Activated CD8-positive, alpha-beta T cell treated with anti-CD3 and anti-CD28 coated beads, Interleukin-2, amount 10 ng/mL, durations not matched to agents 7 days and 5 days (primary cell): Measurements from ENCODE around the gene CACNA1I. TPM values are rescaled to one million over a fixed set of nuclear protein-coding genes. Genes with fewer than 3 reads are reported as not detected.
A peak's percentile ranks its signal among the peaks of the same experiment; 100 is the strongest.

Experiments used
- ATAC-seq: fragments of 150-1000 bp; cut with Tn5 transposase; one replicate; pipeline ENCODE4 v1.10.0; 2021; ENCODE audit warnings: moderate library complexity
- CTCF ChIA-PET: fragments of 350-600 bp; sonication (Branson Sonifier 250); formaldehyde crosslinking; loops from one replicate; lab custom pipeline; 2021; ENCODE audit warnings: antibody characterized with exemption; lab: Charles Lee
- POLR2A ChIA-PET: fragments of 350-600 bp; sonication (Branson Sonifier 250); formaldehyde crosslinking; loops from one replicate; lab custom pipeline; 2021; ENCODE audit warnings: antibody characterized with exemption; lab: Charles Lee
- DNase-seq: peaks from one replicate; pipeline ENCODE4 v3.0.0-alpha.2; 2020
- H3K27ac Mint-ChIP-seq: one replicate; pipeline ENCODE4 v1.8.0; 2021; ENCODE audit warnings: mild to moderate bottlenecking, mixed read lengths
- H3K27me3 Mint-ChIP-seq: one replicate; pipeline ENCODE4 v1.8.0; 2021; ENCODE audit warnings: low read depth, mixed read lengths
- H3K36me3 Mint-ChIP-seq: one replicate; pipeline ENCODE4 v1.8.0; 2021; ENCODE audit warnings: low read depth, mixed read lengths
- H3K4me1 Mint-ChIP-seq: one replicate; pipeline ENCODE4 v1.8.0; 2021; ENCODE audit warnings: low read depth, mixed read lengths
- H3K4me3 Mint-ChIP-seq: one replicate; pipeline ENCODE4 v1.8.0; 2021; ENCODE audit warnings: mild to moderate bottlenecking, mixed read lengths
- H3K9me3 Mint-ChIP-seq: one replicate; pipeline ENCODE4 v1.8.0; 2022; ENCODE audit warnings: mixed read lengths; ENCODE audit not compliant: insufficient read depth
- total RNA-seq, 2 experiments: library from RNA; stranded (reverse); gene quantifications; one replicate each; pipeline ENCODE4 v1.2.3, GENCODE V29; 2021

Gene CACNA1I
- total RNA-seq, 2 experiments from 2014 or later: 0.60 to 0.74 TPM

- no peak overlapping the region for H3K27ac Mint-ChIP-seq
- ChIA-PET CTCF (no interaction called here), POLR2A (no interaction called here)
- H3K9me3 Mint-ChIP-seq: no peaks in the 10 kb centered on the region
- no peaks in the 10 kb centered on the region for H3K36me3 Mint-ChIP-seq
- ATAC-seq (no peak), DNase-seq (no peak)
- peaks cover 2% of the 10 kb centered on the region for H3K4me1 Mint-ChIP-seq
- no peak overlapping the region for H3K4me3 Mint-ChIP-seq
- peaks cover 16% of the 10 kb centered on the region for H3K27me3 Mint-ChIP-seq
Observed at GRCh38 chr22:39618996-39619530, 48.5 kb downstream of the CACNA1I start.

DNA sequence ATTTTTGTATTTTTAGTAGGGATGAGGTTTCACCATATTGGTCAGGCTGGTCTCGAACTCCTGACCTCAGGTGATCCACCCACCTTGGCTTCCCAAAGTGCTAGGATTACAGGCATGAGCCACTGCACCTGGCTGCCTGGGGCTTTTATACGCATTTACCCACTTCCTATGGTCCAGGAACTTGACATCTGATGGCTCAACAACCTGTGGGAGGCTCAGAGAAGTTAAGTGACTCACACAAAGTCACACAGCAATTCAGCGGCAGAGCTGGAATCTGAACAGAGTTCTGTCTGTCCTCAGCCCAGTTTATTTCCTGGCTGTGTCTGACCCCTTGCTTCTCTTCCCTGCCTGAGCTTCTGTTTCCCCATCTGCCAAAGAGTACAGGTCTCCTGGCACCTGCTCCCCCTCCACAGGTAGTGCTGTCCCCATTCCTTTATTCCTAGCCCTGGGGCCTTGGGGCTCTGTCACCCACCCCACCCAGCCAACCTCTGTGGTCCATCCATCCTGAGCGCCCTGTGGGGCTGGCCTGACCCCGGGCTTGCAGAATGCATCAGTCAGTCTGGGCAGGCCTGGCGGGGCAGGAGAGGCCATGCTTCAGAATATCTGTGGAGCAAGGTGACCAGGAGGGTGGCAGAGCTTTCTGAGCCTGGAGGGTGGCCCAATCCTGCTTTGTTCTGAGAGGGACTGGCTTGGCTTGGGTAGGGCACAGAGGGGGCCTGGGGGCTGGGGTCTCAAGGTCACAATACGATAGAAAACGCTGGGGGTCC, 50.6 kb downstream of the CACNA1I start:
- Mint-ChIP-seq H3K36me3 (no peaks in the 10 kb centered on the region), H3K27ac (no peak overlapping the region), H3K27me3 (peaks cover 7% of the 10 kb centered on the region), H3K9me3 (no peaks in the 10 kb centered on the region), H3K4me1 (peaks cover 2% of the 10 kb centered on the region), H3K4me3 (no peak overlapping the region)
- DNase-seq (no peak), ATAC-seq (no peak)
- ChIA-PET CTCF (interaction anchor here (1.0 to 1.6 kb wide), 4 partner anchors 10 to 404 kb away, joined by 3 read pairs; no protein-coding TSS in a partner anchor), POLR2A (interaction anchor here (0.6 kb wide), 1 partner anchor 101 kb away, joined by 4 read pairs; the partner anchor contains the start of gene ATF4)

DNA sequence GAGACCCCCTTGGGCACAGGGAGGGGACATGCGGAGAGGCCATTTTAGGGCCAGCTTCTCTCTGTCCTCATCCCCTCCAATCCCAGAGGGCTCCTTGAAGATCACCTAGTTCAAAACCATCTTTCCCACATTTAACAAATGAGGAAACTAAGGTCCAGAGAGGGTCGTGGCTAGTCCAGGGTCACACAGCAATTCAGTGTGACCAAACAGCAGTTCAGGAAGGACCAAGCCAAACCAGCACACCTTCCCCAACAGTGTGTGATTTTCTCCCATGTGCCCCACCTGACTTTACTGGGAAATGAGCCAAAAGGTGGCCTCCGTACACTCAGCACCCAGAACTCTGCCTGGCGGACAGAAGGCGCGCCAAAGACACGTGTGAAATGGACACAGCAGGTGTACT, 51.3 kb downstream of the CACNA1I start:
- CTCF ChIA-PET: interaction anchor here (1.0 to 1.6 kb wide), 2 partner anchors 11 to 402 kb away, joined by 3 read pairs; no protein-coding TSS in a partner anchor
- no peaks in the 10 kb centered on the region for H3K36me3 Mint-ChIP-seq
- no peak overlapping the region for H3K27ac Mint-ChIP-seq
- H3K4me3 Mint-ChIP-seq: no peak overlapping the region
- no peak for ATAC-seq
- H3K9me3 Mint-ChIP-seq: no peaks in the 10 kb centered on the region
- no peak for DNase-seq
- peaks cover 2% of the 10 kb centered on the region for H3K4me1 Mint-ChIP-seq
- peaks cover 11% of the 10 kb centered on the region for H3K27me3 Mint-ChIP-seq
- POLR2A ChIA-PET: no interaction called here

DNA sequence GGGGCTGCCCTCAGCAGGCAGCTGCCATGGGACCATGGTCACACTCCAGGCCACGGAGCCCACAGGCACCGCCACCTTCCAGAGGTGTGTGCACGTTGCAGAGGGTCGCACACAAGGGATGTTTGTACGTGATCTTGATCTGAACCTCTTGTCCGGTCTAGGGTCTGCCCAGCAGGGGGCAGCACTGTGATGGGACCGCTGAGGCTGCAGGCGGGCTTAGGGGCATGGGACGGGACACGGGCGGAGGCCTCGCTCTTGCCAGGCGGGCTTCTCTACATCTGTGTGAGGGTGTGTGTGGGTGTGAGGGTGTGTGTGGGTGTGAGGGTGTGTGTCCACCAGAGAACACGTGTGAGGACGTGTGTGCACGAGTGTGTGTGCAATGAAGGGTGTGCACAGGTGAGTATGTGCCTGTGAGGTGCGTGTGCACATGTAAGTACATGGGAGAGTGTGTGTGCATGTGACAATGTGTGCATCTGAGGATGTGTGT, 52.4 kb downstream of the CACNA1I start:
- Mint-ChIP-seq H3K27ac (no peak overlapping the region), H3K27me3 (peaks cover 8% of the 10 kb centered on the region), H3K4me3 (no peak overlapping the region), H3K9me3 (no peaks in the 10 kb centered on the region), H3K36me3 (no peaks in the 10 kb centered on the region), H3K4me1 (peaks cover under 1% of the 10 kb centered on the region)
- DNase-seq (peak; percentile 77), ATAC-seq (peak; percentile 75)
- POLR2A ChIA-PET: no interaction called here
- CTCF ChIA-PET: interaction anchor here (1.6 kb wide), 1 partner anchor 12 kb away, joined by 3 read pairs; no protein-coding TSS in a partner anchor

DNA sequence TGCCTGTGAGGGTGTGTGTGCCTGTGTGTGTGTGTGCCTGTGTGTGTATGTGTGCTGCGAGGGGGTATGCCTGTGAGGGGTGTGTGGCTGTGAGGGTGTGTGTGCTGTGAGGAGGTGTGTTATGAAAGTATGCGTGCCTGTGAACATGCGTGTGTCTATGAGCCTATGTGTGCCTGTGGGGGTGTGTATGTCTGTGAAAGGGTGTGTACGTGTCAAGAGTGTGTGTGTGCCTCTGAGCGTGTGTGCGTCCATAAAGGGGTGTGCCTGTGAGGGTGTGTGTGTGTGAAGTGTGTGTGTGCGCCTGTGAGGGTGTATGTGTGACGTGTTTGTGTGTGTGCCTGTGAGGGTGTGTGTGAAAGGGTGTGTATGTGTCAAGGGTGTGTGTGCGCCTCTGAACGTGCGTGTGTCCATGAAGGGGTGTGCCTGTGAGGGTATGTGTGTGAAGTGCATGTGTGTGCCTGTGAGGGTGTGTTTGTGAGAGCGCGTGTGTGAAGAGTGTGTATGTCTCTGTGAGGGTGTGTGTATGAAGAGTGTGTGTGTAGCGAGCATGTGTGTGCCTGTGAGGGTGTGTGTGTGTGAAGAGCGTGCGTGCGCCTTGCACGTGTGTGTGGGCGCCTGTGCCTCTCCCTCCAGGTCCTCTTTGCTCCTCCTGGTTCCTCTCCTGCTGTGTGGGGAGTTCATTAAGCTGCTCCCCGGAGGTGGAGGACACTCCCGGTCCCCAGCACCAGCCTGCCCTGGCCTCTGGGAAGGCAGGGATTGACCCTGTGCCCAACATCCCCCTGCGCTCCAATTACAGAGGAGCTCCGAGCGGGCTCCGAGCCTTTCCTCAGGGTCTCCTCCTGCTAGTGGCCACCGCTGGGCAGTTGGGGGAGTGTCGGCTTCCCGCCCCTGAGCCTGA, 53.3 kb downstream of the CACNA1I start:
- Mint-ChIP-seq H3K9me3 (no peaks in the 10 kb centered on the region), H3K4me1 (no peaks in the 10 kb centered on the region), H3K27me3 (peaks cover 6% of the 10 kb centered on the region), H3K4me3 (no peak overlapping the region), H3K27ac (no peak overlapping the region), H3K36me3 (no peaks in the 10 kb centered on the region)
- ChIA-PET CTCF (interaction anchor here (1.8 kb wide), 1 partner anchor 401 kb away, joined by 8 read pairs; no protein-coding TSS in a partner anchor), POLR2A (no interaction called here)
- no peak for DNase-seq
- ATAC-seq: no peak

GRCh38 chr22:39624501-39624821, 53.9 kb downstream of the CACNA1I start:
- no peaks in the 10 kb centered on the region for H3K4me1 Mint-ChIP-seq

DNA sequence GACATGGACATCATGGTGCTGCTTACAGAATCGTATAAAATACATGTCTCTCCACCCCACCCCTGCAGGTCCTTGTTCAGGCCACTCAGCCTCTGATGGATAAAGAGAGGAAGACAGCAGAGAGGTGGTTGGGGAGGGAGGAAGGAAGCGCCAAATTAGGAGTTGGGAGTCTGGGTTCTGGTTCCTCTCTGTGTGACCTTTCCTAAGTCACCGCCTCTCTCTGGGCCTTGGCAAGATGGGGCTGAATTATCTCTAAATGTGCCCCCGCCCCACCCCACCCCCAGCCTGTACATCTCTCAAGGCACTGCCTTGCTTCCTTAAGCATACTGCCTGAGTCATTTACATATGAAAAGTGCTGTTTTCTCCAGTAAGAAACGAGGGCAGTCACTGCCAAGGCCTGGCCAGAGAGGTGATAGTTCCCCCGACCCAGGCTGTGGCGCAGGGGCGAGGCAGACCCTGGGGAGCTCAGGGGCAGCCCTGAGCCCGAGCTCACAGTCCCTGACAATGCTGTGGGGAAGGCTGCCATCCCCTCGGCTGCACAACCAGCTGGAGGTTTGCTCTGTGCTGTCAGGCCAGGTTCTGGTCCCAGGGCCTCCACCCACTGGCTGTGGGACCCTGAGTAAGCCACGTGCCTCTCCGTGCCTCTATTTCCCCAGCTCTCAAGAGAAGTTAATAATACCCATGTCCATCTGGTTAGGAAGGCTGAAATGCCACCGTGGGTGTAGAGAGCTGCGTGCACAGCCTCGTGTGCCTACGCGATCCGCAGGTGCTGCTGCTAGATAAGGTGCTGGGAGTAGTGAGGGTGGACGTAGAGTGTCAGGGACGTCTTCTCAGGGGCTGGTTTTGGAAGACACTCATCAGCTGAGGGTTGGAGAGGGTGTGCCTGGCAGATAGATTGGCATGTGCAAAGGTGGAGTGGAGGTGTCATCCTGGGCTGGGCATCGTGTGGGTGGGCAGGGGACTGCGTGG, 55.3 kb downstream of the CACNA1I start:
- Mint-ChIP-seq H3K27ac (no peak overlapping the region), H3K36me3 (no peaks in the 10 kb centered on the region), H3K4me3 (no peak overlapping the region), H3K9me3 (no peaks in the 10 kb centered on the region), H3K4me1 (no peaks in the 10 kb centered on the region), H3K27me3 (peaks cover 4% of the 10 kb centered on the region)
- POLR2A ChIA-PET: no interaction called here
- CTCF ChIA-PET: interaction anchor here (1.2 to 1.8 kb wide), 2 partner anchors 399 kb away, joined by 3 to 8 read pairs; no protein-coding TSS in a partner anchor
- no peak for ATAC-seq
- no peak for DNase-seq

More at GRCh38 chr22:39624501-39624821, 53.9 kb downstream of the CACNA1I start:
- DNase-seq (no peak), ATAC-seq (no peak)
- ChIA-PET CTCF (interaction anchor here (1.8 kb wide), 1 partner anchor 400 kb away, joined by 8 read pairs; no protein-coding TSS in a partner anchor), POLR2A (no interaction called here)
- Mint-ChIP-seq H3K4me3 (no peak overlapping the region), H3K9me3 (no peaks in the 10 kb centered on the region), H3K36me3 (no peaks in the 10 kb centered on the region), H3K27me3 (peaks cover 6% of the 10 kb centered on the region), H3K27ac (no peak overlapping the region)

DNA sequence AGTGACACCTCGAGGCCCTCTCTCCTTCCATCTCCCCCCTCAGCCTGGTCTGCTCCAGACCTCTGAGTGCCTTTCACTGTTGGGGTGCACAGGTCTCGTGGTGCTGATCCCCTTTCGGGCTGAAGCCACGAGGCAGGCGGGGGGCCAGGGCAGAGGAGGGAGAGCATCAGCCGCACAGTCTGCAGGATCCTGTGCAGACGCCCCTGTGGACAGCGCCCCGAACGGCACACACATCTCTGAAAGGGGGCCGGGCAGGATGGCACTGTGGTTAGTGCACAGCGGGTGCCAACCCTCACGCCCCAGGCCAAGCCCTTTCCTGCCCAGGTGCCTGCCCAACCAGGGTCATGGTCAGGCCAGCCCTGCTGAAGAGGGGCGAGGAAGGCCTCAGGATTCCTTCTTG, 56.7 kb downstream of the CACNA1I start:
- peaks cover 4% of the 10 kb centered on the region for H3K27me3 Mint-ChIP-seq
- no peak overlapping the region for H3K27ac Mint-ChIP-seq
- ATAC-seq (no peak), DNase-seq (no peak)
- POLR2A ChIA-PET: no interaction called here
- H3K36me3 Mint-ChIP-seq: no peaks in the 10 kb centered on the region
- CTCF ChIA-PET: no interaction called here
- H3K9me3 Mint-ChIP-seq: no peaks in the 10 kb centered on the region
- peaks cover 3% of the 10 kb centered on the region for H3K4me1 Mint-ChIP-seq
- H3K4me3 Mint-ChIP-seq: no peak overlapping the region

DNA sequence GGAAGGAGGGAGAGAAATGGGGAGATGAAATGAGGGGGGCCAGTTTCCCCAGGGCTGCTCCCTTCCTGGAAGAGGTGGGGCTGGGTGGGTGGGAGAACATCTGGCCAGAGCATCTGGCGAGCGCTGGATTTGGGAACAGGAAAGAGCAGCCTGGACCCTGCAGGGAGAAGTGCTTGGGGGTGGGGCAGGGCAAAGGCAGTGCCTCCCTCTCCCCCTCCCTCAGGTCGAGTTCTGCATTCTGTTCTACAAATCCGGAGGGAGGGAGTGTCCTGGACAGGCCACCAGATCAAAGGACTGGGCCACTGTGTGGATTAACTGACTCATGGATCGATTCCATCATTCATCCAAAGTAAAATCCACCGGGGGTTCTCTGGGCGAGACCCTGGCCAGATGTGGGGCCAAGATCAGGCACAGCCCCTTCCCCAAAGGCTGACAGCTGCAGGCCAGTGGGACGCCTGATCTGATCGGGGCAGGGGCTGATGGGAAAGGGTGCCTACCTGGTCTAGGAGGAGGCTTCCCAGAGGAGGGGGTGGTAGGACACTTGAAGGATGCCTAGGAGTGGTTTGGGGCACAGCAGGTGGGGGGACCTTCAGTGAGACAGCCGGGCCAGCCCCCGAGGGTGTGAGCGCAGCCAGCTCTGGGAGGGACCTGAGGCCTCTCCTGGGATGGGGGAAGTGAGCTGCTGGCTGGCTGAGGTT, 57.5 kb downstream of the CACNA1I start:
- no peaks in the 10 kb centered on the region for H3K9me3 Mint-ChIP-seq
- peaks cover 4% of the 10 kb centered on the region for H3K27me3 Mint-ChIP-seq
- ChIA-PET CTCF (no interaction called here), POLR2A (no interaction called here)
- no peak overlapping the region for H3K4me3 Mint-ChIP-seq
- ATAC-seq (no peak), DNase-seq (no peak)
- H3K36me3 Mint-ChIP-seq: no peaks in the 10 kb centered on the region
- no peak overlapping the region for H3K27ac Mint-ChIP-seq
- peaks cover 3% of the 10 kb centered on the region for H3K4me1 Mint-ChIP-seq

DNA sequence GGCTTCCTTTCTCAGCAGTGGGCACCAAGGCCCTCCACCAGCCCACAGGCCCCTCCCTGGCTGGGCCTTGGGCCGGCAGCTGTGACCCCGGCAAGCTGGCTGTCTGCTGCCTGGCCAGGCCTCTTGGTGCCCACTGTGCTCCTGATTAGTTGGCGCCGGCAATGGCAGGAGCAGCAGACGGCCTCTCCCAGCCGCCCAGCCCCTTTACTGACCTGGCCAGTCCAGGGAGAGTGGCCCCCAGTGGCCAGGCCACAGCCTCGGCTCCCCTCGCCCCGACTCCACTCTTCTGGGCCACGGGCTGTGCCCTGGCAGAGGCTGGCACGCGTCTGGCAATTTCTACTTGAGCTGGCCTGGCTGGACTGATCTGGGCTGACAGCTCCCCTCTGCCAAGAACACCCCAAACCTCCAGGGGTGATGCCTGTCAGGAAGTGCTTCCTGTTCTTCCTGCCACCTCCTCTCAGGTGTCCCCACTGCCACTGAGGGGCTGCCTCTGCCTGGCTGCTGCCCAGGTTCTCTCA, 58.1 kb downstream of the CACNA1I start:
- H3K9me3 Mint-ChIP-seq: no peaks in the 10 kb centered on the region
- H3K27me3 Mint-ChIP-seq: peaks cover 4% of the 10 kb centered on the region
- DNase-seq (no peak), ATAC-seq (no peak)
- no peaks in the 10 kb centered on the region for H3K36me3 Mint-ChIP-seq
- no peak overlapping the region for H3K4me3 Mint-ChIP-seq
- peaks cover 3% of the 10 kb centered on the region for H3K4me1 Mint-ChIP-seq
- CTCF ChIA-PET: no interaction called here
- H3K27ac Mint-ChIP-seq: no peak overlapping the region
- POLR2A ChIA-PET: no interaction called here
